ENCODE data around the gene CNBD2. TPM values are rescaled to one million over a fixed set of nuclear protein-coding genes. Genes with fewer than 3 reads are reported as not detected.

Gene CNBD2
- total RNA-seq: 4.0 TPM

GRCh38 chr20:35967979-35968640 is at the start of gene CNBD2:
CNBD2 (plus strand) TSS chr20:35968590; CDS start chr20:35968763, 173 bp downstream.

GRCh38 chr20:35954200-35954906 is 14.0 kb upstream of the CNBD2 start, which contains the start of gene SCAND1:
SCAND1 (minus strand) TSS chr20:35954502; CDS start chr20:35954284, 218 bp downstream.

Small RNA genes lying within 50 kb of the gene (small RNA-seq; reads per million reads assigned to genes)
- not detected for gene RNU6-937P (ENCODE audit: low replicate concordance)

Other genes with a start within 250 kb of the CNBD2 start
- gene RBM39, start 226.3 kb upstream of the CNBD2 start, total RNA-seq: 536 TPM
- gene PHF20, start 196.6 kb upstream of the CNBD2 start, total RNA-seq: 32.5 TPM
- gene SCAND1, start 14.1 kb upstream of the CNBD2 start, total RNA-seq: 69.1 TPM
- gene EPB41L1, start 186.2 kb downstream of the CNBD2 start, total RNA-seq: 91.2 TPM